ENCODE results near the gene SAMD11.

GRCh38 chr1:962381-963300 is 38.9 kb downstream of the SAMD11 start:
- TF ChIP-seq POLR2A (IDR thresholded peaks at IDR 0.05) (no peak), POLR2AphosphoS5 (IDR thresholded peaks at IDR 0.05) (no peak)
- TF ChIP-seq, protein P1, sequence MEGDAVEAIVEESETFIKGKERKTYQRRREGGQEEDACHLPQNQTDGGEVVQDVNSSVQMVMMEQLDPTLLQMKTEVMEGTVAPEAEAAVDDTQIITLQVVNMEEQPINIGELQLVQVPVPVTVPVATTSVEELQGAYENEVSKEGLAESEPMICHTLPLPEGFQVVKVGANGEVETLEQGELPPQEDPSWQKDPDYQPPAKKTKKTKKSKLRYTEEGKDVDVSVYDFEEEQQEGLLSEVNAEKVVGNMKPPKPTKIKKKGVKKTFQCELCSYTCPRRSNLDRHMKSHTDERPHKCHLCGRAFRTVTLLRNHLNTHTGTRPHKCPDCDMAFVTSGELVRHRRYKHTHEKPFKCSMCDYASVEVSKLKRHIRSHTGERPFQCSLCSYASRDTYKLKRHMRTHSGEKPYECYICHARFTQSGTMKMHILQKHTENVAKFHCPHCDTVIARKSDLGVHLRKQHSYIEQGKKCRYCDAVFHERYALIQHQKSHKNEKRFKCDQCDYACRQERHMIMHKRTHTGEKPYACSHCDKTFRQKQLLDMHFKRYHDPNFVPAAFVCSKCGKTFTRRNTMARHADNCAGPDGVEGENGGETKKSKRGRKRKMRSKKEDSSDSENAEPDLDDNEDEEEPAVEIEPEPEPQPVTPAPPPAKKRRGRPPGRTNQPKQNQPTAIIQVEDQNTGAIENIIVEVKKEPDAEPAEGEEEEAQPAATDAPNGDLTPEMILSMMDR (IDR thresholded peaks at IDR 0.05) = no peak
